ENCODE measurements around the gene KIRREL3.

The KIRREL3 gene

DNA sequence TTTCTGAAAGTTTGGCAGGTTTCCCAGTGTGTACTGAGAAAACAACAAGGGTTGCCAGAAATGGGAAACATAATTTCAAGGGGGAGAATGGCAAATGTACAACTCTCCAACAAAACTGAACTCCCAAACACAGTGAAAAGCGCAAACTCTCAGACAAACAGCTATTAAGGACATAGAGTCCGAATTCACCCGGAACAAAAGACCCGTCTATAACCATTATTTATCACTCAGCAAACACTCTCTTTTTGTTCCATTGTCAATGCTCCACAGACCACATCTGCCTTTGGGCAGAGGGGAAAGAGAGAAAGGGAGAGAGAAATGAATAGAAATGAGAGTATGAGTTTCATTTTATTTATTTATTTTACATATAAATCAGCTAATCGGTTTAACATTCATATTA is 21.7 kb downstream of the KIRREL3 start:
- H3K4me3 ChIP-seq (ENCODE audit: control insufficient read depth, low read depth, low read length): no peak overlapping the region
- TF ChIP-seq, protein P1, sequence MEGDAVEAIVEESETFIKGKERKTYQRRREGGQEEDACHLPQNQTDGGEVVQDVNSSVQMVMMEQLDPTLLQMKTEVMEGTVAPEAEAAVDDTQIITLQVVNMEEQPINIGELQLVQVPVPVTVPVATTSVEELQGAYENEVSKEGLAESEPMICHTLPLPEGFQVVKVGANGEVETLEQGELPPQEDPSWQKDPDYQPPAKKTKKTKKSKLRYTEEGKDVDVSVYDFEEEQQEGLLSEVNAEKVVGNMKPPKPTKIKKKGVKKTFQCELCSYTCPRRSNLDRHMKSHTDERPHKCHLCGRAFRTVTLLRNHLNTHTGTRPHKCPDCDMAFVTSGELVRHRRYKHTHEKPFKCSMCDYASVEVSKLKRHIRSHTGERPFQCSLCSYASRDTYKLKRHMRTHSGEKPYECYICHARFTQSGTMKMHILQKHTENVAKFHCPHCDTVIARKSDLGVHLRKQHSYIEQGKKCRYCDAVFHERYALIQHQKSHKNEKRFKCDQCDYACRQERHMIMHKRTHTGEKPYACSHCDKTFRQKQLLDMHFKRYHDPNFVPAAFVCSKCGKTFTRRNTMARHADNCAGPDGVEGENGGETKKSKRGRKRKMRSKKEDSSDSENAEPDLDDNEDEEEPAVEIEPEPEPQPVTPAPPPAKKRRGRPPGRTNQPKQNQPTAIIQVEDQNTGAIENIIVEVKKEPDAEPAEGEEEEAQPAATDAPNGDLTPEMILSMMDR (conservative IDR thresholded peaks at IDR 0.05; ENCODE audit: control insufficient read depth, insufficient read depth, low read depth, low read length): no peak
- no peak for DNase-seq (ENCODE audit: low read depth)

DNA sequence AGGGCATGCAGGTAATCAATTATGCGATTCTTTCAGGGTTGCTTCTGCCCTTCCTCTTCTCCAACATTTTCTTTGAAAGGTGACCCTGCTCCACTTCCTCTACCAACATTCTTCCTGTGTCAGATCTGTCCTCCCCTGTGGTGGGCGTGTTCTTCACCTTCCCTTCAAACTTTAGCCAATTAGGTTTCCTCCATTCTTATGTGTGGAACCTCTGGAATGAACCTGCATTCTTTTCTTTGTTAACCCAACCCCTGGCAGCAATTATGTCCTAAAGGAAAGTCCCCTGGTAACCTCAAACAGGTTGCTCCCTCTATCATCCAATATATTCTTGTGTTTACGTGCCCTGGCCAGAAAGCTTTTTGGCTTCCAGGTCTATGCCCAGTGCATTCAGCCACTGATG is 22.4 kb downstream of the KIRREL3 start:
- DNase-seq (ENCODE audit: low read depth): no peak
- TF ChIP-seq, protein P1 (conservative IDR thresholded peaks at IDR 0.05; ENCODE audit: control insufficient read depth, insufficient read depth, low read depth, low read length): no peak
- no peak overlapping the region for H3K4me3 ChIP-seq (ENCODE audit: control insufficient read depth, low read depth, low read length)

DNA sequence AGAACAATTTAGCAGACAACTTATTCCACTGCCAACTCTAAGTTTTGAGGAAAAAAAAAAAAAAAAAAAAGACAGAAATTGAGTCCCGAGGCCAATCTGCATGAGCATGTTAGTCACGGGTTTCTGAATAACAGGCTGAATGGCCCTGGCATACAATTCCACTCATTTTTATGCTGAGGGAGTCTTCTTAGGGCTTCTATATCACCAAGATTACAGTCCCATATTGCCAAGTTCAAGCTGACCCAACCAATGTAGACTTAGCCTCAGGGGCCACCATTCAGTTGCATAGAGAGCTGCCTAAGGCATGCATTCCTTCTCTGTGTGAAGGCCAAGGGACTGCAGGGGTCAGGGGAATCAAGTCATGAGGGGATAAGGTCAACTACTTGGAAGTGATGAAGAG is 27.5 kb downstream of the KIRREL3 start:
- no peak for DNase-seq (ENCODE audit: low read depth)
- H3K4me3 ChIP-seq (ENCODE audit: control insufficient read depth, low read depth, low read length): no peak overlapping the region
- TF ChIP-seq, protein P1 (conservative IDR thresholded peaks at IDR 0.05; ENCODE audit: control insufficient read depth, insufficient read depth, low read depth, low read length): no peak

DNA sequence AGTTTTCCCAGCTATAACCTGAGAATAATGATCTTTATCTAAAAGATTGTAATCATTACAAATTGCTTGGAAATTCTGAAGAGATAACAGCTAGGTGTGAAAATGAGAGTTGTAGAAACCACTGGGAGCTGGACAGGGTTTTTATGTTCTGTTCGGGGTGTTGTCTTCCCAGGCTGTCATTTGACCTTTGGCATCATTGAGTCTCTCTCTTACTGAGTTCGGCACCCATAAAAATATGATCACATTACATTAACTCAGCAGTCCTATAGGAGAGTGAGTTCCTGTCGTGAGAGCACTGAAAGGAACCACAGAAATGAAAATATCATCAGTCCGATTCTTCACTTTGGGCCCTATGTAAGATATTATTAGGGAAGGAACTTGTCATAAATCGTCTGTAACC is 29.3 kb downstream of the KIRREL3 start:
- DNase-seq (ENCODE audit: low read depth): no peak
- TF ChIP-seq, protein P1 (conservative IDR thresholded peaks at IDR 0.05; ENCODE audit: control insufficient read depth, insufficient read depth, low read depth, low read length): no peak
- H3K4me3 ChIP-seq (ENCODE audit: control insufficient read depth, low read depth, low read length): no peak overlapping the region

DNA sequence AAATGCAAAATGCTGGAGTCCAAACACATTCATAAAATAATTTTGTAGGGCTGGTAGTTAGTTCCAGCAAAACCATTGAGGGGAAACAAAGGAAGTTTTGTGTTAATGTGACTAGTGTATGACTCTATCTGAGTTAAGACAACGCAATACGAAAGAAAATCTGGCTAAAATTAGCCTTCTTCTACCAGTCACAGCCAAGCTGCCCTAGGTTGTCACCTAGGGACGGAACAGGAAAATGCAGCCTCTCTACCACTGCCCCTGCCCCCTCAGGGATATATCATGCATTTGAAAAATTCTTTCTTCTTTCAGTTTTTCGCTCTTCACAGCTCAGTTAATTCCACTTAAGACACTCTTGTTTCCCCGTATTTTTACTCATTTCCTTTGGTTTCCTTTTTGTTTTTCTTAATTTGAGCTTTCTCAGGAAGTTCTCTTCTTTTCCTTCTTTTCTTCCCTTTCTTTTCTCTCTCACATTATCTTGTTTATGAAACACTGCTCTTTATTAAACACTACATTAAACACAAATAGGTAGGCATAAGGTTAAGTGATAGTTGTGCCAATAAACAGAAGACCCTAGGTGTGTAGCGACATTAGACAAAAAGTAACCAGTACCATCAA is 30.6 kb downstream of the KIRREL3 start:
- TF ChIP-seq, protein P1 (conservative IDR thresholded peaks at IDR 0.05; ENCODE audit: control insufficient read depth, insufficient read depth, low read depth, low read length): peak; percentile 65
- no peak overlapping the region for H3K4me3 ChIP-seq (ENCODE audit: control insufficient read depth, low read depth, low read length)
- peak; percentile 38 for DNase-seq (ENCODE audit: low read depth)

DNA sequence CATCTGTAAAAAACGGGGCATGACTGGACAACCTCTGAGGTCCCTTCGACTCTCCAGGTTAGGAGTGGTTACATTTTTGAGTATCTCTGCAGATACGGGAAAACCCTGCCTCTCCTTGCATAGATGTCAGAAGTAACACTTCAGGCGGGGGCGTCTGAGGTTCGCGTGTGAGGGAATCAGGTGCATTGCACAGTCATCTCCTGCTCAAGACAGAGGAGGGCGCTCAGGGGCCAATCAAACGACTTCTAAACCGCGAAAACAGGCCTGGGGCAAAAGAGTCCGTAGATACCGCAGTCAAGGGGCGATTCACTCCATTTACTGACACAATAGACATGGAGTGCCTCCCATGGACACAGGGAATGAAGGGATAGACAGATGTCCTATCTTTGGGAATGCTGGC is 31.7 kb downstream of the KIRREL3 start:
- no peak overlapping the region for H3K4me3 ChIP-seq (ENCODE audit: control insufficient read depth, low read depth, low read length)
- no peak for DNase-seq (ENCODE audit: low read depth)
- TF ChIP-seq, protein P1 (conservative IDR thresholded peaks at IDR 0.05; ENCODE audit: control insufficient read depth, insufficient read depth, low read depth, low read length): no peak

DNA sequence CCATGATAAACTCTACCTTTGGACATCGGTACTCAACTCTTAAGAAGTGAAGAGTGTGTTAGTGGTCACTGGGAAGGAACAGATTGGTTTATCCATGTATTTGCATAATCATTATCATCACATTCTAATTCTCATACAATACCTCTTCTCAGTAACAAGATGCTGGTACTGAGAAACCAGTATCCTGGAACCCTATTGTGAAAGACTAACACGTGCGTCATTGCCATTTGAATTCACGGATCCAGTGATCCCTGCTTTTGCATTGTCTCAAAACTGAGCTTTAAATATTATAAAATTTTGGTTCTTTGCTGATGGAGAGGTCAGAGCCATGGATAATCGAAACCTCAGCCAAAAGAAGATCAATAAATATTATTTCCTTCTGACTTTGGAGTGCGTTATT is 35.2 kb downstream of the KIRREL3 start:
- H3K4me3 ChIP-seq (ENCODE audit: control insufficient read depth, low read depth, low read length): no peak overlapping the region
- TF ChIP-seq, protein P1 (conservative IDR thresholded peaks at IDR 0.05; ENCODE audit: control insufficient read depth, insufficient read depth, low read depth, low read length): no peak
- no peak for DNase-seq (ENCODE audit: low read depth)
